ENCODE results near the gene FBN1.

FBN1 gene

GRCh38 chr15:48616216-48616615 lies 29.3 kb downstream of the FBN1 start:
- no peak for DNase-seq (ENCODE audit: low spot score)
- no peak overlapping the region for H3K4me3 ChIP-seq
- no peak for TF ChIP-seq CTCF (IDR thresholded peaks at IDR 0.05)
- no peak overlapping the region for H3K27ac ChIP-seq

DNA sequence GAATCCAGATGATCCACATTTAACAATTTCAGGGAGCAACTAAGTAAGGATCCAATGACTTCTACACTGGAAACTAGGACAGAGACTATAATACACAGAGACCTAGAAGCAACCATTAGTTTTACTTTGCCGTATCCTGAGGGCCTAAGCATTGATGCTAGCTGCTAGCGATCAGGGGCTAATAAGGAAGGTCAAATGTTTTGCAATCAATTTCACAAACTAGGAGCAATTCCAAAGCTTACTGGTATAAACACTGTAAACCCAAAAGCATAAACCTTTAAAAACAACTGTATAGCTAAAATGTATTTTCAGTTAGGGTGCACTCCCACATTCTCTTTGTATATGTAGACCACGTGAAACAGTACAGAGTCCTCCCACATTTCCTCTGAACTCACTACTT lies 31.5 kb downstream of the FBN1 start:
- no peak overlapping the region for H3K27ac ChIP-seq
- no peak for TF ChIP-seq CTCF (IDR thresholded peaks at IDR 0.05)
- no peak overlapping the region for H3K4me3 ChIP-seq
- no peak for DNase-seq (ENCODE audit: low spot score)

DNA sequence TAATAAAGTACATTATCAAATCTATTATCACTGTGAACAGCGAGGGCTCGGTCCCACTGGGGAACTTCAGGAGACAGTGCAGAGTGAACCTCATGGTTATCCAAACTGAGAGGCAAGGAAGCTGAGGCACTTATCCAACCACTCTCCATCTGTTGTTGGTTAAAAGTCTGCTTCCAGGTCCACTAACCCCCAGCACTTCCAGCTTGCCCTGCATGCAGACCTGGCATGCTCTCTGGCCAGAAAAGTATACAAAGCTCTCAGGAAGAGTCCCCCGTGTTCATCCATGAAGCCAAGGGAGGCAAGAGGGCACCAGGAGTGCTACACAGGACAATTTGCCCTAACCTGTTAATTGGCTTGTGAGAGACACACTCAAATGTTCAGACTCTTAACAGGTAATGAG lies 36.0 kb downstream of the FBN1 start:
- Histone ChIP-seq H3K4me3 (no peak overlapping the region), H3K27ac (no peak overlapping the region)
- no peak for TF ChIP-seq CTCF (IDR thresholded peaks at IDR 0.05)
- no peak for DNase-seq (ENCODE audit: low spot score)

- DNase-seq (ENCODE audit: low spot score), result no peak
- H3K27ac ChIP-seq, result no peak overlapping the region
- no peak overlapping the region for H3K4me3 ChIP-seq
- no peak for TF ChIP-seq CTCF (IDR thresholded peaks at IDR 0.05)
These were observed 37.7 kb downstream of the FBN1 start for GRCh38 chr15:48607846-48608245.

- DNase-seq (ENCODE audit: low spot score), result no peak
- peak overlapping the region; percentile 43 to 51 for H3K27ac ChIP-seq
- H3K4me3 ChIP-seq, result no peak overlapping the region
- no peak for TF ChIP-seq CTCF (IDR thresholded peaks at IDR 0.05)
These were observed 40.9 kb downstream of the FBN1 start for GRCh38 chr15:48604567-48604966.

DNA sequence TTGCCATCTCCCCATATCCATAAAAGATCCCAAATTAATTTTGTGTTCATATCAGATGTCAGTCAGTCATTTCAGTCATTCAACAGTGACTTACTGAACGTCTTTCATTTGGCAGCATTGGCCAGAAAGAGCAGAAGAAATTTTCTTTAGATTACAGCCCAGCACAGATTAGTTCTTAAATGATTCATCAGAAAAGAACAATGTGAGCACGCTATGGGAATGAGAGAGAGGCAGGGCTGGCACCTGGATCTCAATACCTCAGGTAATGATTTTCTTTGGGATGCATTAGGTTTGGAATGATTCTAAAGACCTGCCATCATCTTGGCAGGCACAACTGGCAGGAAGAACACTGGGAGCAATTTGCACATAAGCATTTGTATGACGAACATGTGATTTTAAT lies 41.6 kb downstream of the FBN1 start:
- no peak for TF ChIP-seq CTCF (IDR thresholded peaks at IDR 0.05)

DNA sequence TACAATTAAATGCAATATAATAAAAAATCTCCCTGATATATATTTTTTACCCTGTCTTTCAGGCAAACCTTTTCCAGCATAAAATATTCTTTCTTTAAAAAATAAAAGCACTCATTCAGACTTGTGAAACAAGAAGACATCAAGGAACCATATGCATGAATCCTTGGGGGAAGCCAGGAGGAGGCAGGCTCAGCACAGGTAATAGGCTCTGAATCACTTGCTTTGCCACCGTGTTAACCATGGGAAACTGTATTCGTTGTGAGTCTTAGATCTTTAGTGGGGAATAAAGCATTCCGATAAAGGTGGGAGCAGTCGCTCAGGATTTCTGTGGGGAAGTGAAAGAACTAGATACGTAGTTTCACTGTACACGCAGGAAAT lies 42.4 kb downstream of the FBN1 start:
- no peak for DNase-seq (ENCODE audit: low spot score)
- no peak for TF ChIP-seq CTCF (IDR thresholded peaks at IDR 0.05)
- H3K27ac ChIP-seq, result peak overlapping the region; percentile 43 to 65
- H3K4me3 ChIP-seq, result peak overlapping the region; percentile 4

More for the DNA sequence above, 41.6 kb downstream of the FBN1 start:
- H3K27ac ChIP-seq, result peak overlapping the region; percentile 43 to 51
- peak overlapping the region; percentile 4 for H3K4me3 ChIP-seq
- DNase-seq (ENCODE audit: low spot score), result no peak
